PC-3 (cell line): Measurements from ENCODE around the gene PDE9A. TPM values are rescaled to one million over a fixed set of nuclear protein-coding genes. Genes with fewer than 3 reads are reported as not detected.

Experiments
- ATAC-seq: fragments of 200-7000 bp; cut with Tn5 transposase; 2 replicates; pipeline ENCODE4 v1.9.1; 2020; ENCODE audit warnings: mild to moderate bottlenecking, moderate library complexity
- BruUV-seq: library from RNA; stranded (reverse); fragments of 400-500 nt; replicated peaks from 2 replicates; lab custom pipeline; 2021; lab: Mats Ljungman, UMichigan
- CTCF ChIA-PET: fragments of 300-600 bp; sonication (Branson Sonifier 250); formaldehyde crosslinking; loops from one replicate; lab custom pipeline; 2022; ENCODE audit warnings: antibody characterized with exemption; lab: Charles Lee
- POLR2A ChIA-PET: fragments of 300-600 bp; sonication (Branson Sonifier 250); formaldehyde crosslinking; loops from one replicate; lab custom pipeline; 2022; ENCODE audit warnings: antibody characterized with exemption; ENCODE audit not compliant: unreplicated experiment; lab: Charles Lee
- DNase-seq: peaks from one replicate; pipeline ENCODE4 v3.0.0-alpha.2; 2015
- H2AFZ ChIP-seq: fragments of 300-600 bp; sonication (generic); 2 replicates; pipeline ENCODE4 v1.6.0; 2016; ENCODE audit warnings: antibody characterized with exemption, low read length
- H3F3A ChIP-seq: fragments of 300-600 bp; sonication (generic); one replicate; pipeline ENCODE4 v1.6.0; 2017; ENCODE audit warnings: antibody characterized with exemption, low read length, control low read depth, mild to moderate bottlenecking; ENCODE audit not compliant: unreplicated experiment
- H3K27ac ChIP-seq: fragments of 300-600 bp; sonication (generic); 2 replicates; pipeline ENCODE4 v1.5.1; 2016; ENCODE audit warnings: mild to moderate bottlenecking, low read length
- H3K27me3 ChIP-seq: fragments of 300-600 bp; sonication (generic); 2 replicates; pipeline ENCODE4 v1.6.1; 2016; ENCODE audit warnings: low read length, mixed read lengths
- H3K36me3 ChIP-seq: fragments of 300-600 bp; sonication (generic); 2 replicates; pipeline ENCODE4 v1.6.1; 2016; ENCODE audit warnings: low read depth, mixed run types, low read length, mixed read lengths
- H3K4me1 ChIP-seq: fragments of 300-600 bp; sonication (generic); 2 replicates; pipeline ENCODE4 v1.5.1; 2016; ENCODE audit warnings: low read length; ENCODE audit not compliant: insufficient read depth
- H3K4me2 ChIP-seq: fragments of 300-600 bp; sonication (generic); 2 replicates; pipeline ENCODE4 v1.6.0; 2016; ENCODE audit warnings: low read length
- H3K4me3 ChIP-seq: fragments of 300-600 bp; sonication (generic); 2 replicates; pipeline ENCODE4 v1.5.1; 2016; ENCODE audit warnings: mild to moderate bottlenecking, low read length, mixed read lengths
- H3K79me2 ChIP-seq: fragments of 300-600 bp; sonication (generic); 2 replicates; pipeline ENCODE4 v1.6.1; 2017; ENCODE audit warnings: low read length, mixed read lengths
- H3K9ac ChIP-seq: fragments of 300-600 bp; sonication (generic); 2 replicates; pipeline ENCODE4 v1.6.0; 2016; ENCODE audit warnings: mild to moderate bottlenecking, low read length
- H3K9me2 ChIP-seq: fragments of 300-600 bp; sonication (generic); replicated peaks from 2 replicates; pipeline ENCODE4 v1.6.1; 2016; ENCODE audit warnings: mixed run types, low read length, mixed read lengths
- H3K9me3 ChIP-seq: fragments of 300-600 bp; sonication (generic); 2 replicates; pipeline ENCODE4 v1.6.1; 2016; ENCODE audit warnings: low read length, mixed read lengths
- H4K20me1 ChIP-seq: fragments of 300-600 bp; sonication (generic); 2 replicates; pipeline ENCODE4 v1.6.1; 2016; ENCODE audit warnings: low read length, mixed read lengths
- EZH2 ChIP-seq: fragments of 300-600 bp; sonication (generic); IDR thresholded peaks from one replicate; pipeline ENCODE4 v1.6.1; 2017; ENCODE audit warnings: antibody characterized with exemption, mild to moderate bottlenecking, low read length; ENCODE audit not compliant: unreplicated experiment
- EZH2phosphoT487 ChIP-seq: fragments of 300-600 bp; sonication (generic); IDR thresholded peaks from 2 replicates; pipeline ENCODE4 v1.6.1; 2018; ENCODE audit warnings: mild to moderate bottlenecking, antibody characterized with exemption, low read length, borderline replicate concordance
- intact Hi-C: fragments of 100-400 bp; cut with micrococcal nuclease; formaldehyde crosslinking; loops from 2 replicates; pipeline ENCODE4 v1.9.0; 2023
- total RNA-seq: library from RNA; depleted of rRNA; stranded (reverse); fragments of >200 nt; gene quantifications from 2 replicates; pipeline ENCODE4 v1.2.3, GENCODE V29; 2014
- TF ChIP-seq, protein P1 (sequence below): fragments of 300-600 bp; sonication (generic); conservative IDR thresholded peaks from 2 replicates; pipeline ENCODE4 v1.5.1; 2017; ENCODE audit warnings: antibody characterized with exemption, low read depth, mild to moderate bottlenecking, low read length

The PDE9A gene
- total RNA-seq, 1 experiment from 2014 or later = 0.33 TPM

DNA sequence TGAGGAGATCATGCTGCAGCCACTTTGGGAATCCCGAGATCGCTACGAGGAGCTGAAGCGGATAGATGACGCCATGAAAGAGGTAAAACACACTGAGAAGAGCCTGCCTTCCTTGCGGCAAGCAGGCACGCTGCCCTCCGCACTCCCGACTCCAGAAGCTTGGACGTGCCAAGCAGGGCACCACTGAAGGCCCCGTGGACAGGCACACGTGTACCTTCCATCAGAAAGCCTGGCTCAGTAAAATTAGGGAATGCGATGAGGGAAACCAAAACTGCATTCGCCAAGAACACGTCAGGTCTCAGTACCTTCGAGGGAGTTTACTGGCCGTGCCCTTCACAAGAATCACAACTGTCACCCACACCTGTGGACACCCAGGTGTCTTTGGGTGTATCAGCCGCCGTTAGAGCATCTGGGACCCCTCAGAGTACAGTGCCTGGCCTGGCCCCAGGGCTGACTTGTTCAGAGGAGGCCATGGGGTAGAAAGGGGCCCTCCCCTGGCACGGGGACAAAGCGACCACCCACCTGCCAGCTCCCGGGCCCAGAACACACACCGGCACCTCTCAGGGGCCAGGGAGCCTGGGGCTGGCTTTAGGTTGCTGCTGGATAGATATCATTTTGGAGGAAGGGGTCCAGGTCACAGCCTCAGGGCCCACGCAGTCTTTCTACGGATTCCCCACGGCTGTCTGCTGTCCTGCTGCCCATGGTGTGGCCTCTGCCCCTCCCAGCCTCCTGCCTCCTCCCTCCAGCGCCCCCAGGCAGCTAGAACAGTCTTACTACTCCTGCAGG is 117.5 kb downstream of the PDE9A start:
- no peak overlapping the region for H2AFZ ChIP-seq
- ChIA-PET POLR2A (no interaction called here), CTCF (no interaction called here)
- no peak for TF ChIP-seq EZH2
- TF ChIP-seq EZH2phosphoT487 = no peak
- TF ChIP-seq, protein P1, sequence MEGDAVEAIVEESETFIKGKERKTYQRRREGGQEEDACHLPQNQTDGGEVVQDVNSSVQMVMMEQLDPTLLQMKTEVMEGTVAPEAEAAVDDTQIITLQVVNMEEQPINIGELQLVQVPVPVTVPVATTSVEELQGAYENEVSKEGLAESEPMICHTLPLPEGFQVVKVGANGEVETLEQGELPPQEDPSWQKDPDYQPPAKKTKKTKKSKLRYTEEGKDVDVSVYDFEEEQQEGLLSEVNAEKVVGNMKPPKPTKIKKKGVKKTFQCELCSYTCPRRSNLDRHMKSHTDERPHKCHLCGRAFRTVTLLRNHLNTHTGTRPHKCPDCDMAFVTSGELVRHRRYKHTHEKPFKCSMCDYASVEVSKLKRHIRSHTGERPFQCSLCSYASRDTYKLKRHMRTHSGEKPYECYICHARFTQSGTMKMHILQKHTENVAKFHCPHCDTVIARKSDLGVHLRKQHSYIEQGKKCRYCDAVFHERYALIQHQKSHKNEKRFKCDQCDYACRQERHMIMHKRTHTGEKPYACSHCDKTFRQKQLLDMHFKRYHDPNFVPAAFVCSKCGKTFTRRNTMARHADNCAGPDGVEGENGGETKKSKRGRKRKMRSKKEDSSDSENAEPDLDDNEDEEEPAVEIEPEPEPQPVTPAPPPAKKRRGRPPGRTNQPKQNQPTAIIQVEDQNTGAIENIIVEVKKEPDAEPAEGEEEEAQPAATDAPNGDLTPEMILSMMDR = no peak
- no peak overlapping the region for H3K4me2 ChIP-seq
- no peak overlapping the region for H3K9ac ChIP-seq
- H4K20me1 ChIP-seq = no peaks in the 10 kb centered on the region
- peaks cover 2% of the 10 kb centered on the region; the same call in 1 of the 2 replicates for H3K27me3 ChIP-seq
- no peaks in the 10 kb centered on the region for H3F3A ChIP-seq
- H3K9me3 ChIP-seq = no peaks in the 10 kb centered on the region
- no peaks in the 10 kb centered on the region for H3K36me3 ChIP-seq
- no peak for ATAC-seq
- DNase-seq = no peak
- no peaks in the 10 kb centered on the region for H3K4me1 ChIP-seq
- no peaks in the 10 kb centered on the region for H3K79me2 ChIP-seq
- H3K4me3 ChIP-seq = no peak overlapping the region
- H3K27ac ChIP-seq = no peak overlapping the region
- BruUV-seq = no TSS peak
- intact Hi-C loops = no loop called here
- H3K9me2 ChIP-seq = no peaks in the 10 kb centered on the region

DNA sequence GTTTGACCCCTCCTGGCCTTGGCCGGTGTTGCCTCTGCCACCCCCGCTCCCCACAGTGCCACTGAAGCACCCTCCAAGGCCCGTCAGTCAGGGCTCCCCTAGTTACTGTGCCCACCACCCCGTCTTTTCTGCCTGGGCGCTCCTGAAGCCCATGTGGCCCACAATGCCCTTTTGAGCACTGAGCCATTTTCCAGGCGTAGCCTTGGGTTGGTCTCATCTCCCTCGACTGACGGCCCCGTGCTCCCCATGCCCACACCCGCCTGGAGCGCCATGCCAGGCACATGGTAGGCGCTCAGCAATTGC is 118.0 kb downstream of the PDE9A start:
- POLR2A ChIA-PET = no interaction called here
- no peak overlapping the region for H3K4me3 ChIP-seq
- intact Hi-C loops = no loop called here

DNA sequence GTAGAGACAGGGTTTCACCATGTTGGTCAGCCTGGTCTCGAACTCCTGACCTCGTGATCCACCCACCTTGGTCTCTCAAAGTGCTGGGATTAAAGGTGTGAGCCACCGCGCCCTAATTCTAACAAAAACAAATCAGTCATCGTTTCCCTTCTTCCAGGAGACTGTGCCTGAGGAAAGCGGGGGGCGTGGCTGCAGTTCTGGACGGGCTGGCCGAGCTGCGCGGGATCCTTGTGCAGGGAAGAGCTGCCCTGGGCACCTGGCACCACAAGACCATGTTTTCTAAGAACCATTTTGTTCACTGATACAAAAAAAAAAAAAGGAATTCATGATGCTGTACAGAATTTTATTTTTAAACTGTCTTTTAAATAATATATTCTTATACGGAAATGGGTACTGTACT is 121.7 kb downstream of the PDE9A start:
- peaks cover 31% of the 10 kb centered on the region for H3K27me3 ChIP-seq
- H3K79me2 ChIP-seq = no peaks in the 10 kb centered on the region
- no peaks in the 10 kb centered on the region for H3K4me1 ChIP-seq
- no peaks in the 10 kb centered on the region for H3F3A ChIP-seq
- intact Hi-C loops = no loop called here
- ChIA-PET CTCF (no interaction called here), POLR2A (no interaction called here)
- no peaks in the 10 kb centered on the region for H3K9me2 ChIP-seq
- H3K9me3 ChIP-seq = no peaks in the 10 kb centered on the region
- no peak for ATAC-seq
- TF ChIP-seq, protein P1 = no peak
- TF ChIP-seq EZH2 (no peak), EZH2phosphoT487 (no peak)
- no peak overlapping the region for H3K4me3 ChIP-seq
- H3K36me3 ChIP-seq = no peaks in the 10 kb centered on the region
- H3K9ac ChIP-seq = no peak overlapping the region
- H3K4me2 ChIP-seq = no peak overlapping the region
- H3K27ac ChIP-seq = no peak overlapping the region
- no peak overlapping the region for H2AFZ ChIP-seq
- no TSS peak for BruUV-seq
- DNase-seq = no peak
- H4K20me1 ChIP-seq = no peaks in the 10 kb centered on the region

More for the DNA sequence above, 118.0 kb downstream of the PDE9A start:
- H3K4me1 ChIP-seq = no peaks in the 10 kb centered on the region
- peaks cover 7% of the 10 kb centered on the region; the same call in 1 of the 2 replicates for H3K27me3 ChIP-seq
- H3K79me2 ChIP-seq = no peaks in the 10 kb centered on the region
- no TSS peak for BruUV-seq
- no peaks in the 10 kb centered on the region for H4K20me1 ChIP-seq
- H3K9me3 ChIP-seq = no peaks in the 10 kb centered on the region
- H3K36me3 ChIP-seq = no peaks in the 10 kb centered on the region
- H3K4me2 ChIP-seq = no peak overlapping the region
- H3K9ac ChIP-seq = no peak overlapping the region
- H3F3A ChIP-seq = no peaks in the 10 kb centered on the region
- TF ChIP-seq EZH2 = no peak
- TF ChIP-seq, protein P1 = no peak
- no peak for TF ChIP-seq EZH2phosphoT487
- H3K9me2 ChIP-seq = no peaks in the 10 kb centered on the region
- CTCF ChIA-PET = no interaction called here
- ATAC-seq (no peak), DNase-seq (no peak)
- no peak overlapping the region for H3K27ac ChIP-seq
- no peak overlapping the region for H2AFZ ChIP-seq
